Body of pancreas (tissue), 4 donors: ENCODE data around the gene METTL18.

Experiments
- CTCF ChIP-seq, 7 experiments: fragments of 450-650 bp in 4 of 7; fragments of 200-600 bp in 3 of 7; sonication (generic) in 3 of 7; IDR thresholded peaks; one replicate each; pipeline ENCODE4 v1.5.1; 2016 to 2019; ENCODE audit warnings: antibody characterized with exemption in 7 of 7
- POLR2A ChIP-seq, 3 donors: fragments of 450-650 bp; IDR thresholded peaks; one replicate each; pipeline ENCODE4 v1.6.1; 2016; ENCODE audit warnings: antibody characterized with exemption in 3 of 3, mild to moderate bottlenecking in 2 of 3

GRCh38 chr1:169834869-169835268 lies 40.2 kb upstream of the METTL18 start:
- TF ChIP-seq CTCF (IDR thresholded peaks at IDR 0.05) (no peak), POLR2A (IDR thresholded peaks at IDR 0.05) (no peak)
